BE2C (cell line): ENCODE results near the gene ZNF688.

Experiments
- DNase-seq: peaks from one replicate; pipeline ENCODE4 v3.0.0-alpha.2; 2020
- H3K27me3 ChIP-seq: fragments of 250-450 bp; sonication (Bioruptor Pico); 2 replicates; pipeline ENCODE4 v1.5.1; 2020; ENCODE audit warnings: mild to moderate bottlenecking
- H3K36me3 ChIP-seq: fragments of 250-450 bp; sonication (Bioruptor Pico); 2 replicates; pipeline ENCODE4 v1.5.1; 2020; ENCODE audit warnings: mild to moderate bottlenecking
- H3K4me1 ChIP-seq: fragments of 250-450 bp; sonication (Bioruptor Pico); 2 replicates; pipeline ENCODE4 v1.5.1; 2020
- H3K4me3 ChIP-seq: 2 replicates; pipeline ENCODE4 v1.5.1; 2011; ENCODE audit warnings: low read depth, low read length
- H3K9me3 ChIP-seq: fragments of 250-450 bp; sonication (Bioruptor Pico); 2 replicates; pipeline ENCODE4 v1.5.1; 2020
- TF ChIP-seq, protein P1 (sequence below): IDR thresholded peaks from 2 replicates; pipeline ENCODE4 v1.5.1; 2012; ENCODE audit warnings: mild to moderate bottlenecking, low read depth, low read length

Gene ZNF688

DNA sequence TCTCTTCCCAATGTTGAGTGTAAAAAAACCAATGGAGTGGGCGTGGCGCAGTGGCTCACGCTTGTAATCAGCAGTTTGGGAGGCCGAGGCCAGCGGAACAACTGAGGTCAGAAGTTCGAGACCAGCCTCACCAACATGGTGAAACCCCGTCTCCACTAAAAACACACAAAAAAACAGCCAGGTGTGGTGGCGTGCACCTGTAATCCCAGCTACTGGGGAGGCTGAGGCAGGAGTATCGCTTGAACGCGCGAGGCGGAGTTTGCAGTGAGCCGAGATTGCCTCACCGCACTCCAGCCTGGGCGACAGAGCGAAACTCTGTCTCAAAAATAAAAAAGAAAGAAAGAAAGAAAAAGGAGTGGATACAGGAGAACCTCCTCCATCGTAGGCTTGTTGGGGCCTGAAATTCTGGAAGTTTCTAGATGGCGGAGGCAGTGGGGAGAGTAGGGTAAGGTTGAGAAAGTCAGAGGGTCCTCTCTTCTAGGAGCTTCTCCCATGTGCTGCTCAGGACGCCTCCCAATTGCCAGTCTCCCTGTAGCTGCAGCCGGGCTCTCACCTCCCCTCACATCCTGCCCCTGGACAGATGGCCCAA is 12.6 kb downstream of the ZNF688 start:
- Histone ChIP-seq H3K4me1 (no peaks in the 10 kb centered on the region), H3K4me3 (peak overlapping the region; percentile 85), H3K27me3 (no peaks in the 10 kb centered on the region), H3K36me3 (peaks cover 17% of the 10 kb centered on the region), H3K9me3 (no peaks in the 10 kb centered on the region)
- peak; percentile 24 for DNase-seq
- TF ChIP-seq, protein P1, sequence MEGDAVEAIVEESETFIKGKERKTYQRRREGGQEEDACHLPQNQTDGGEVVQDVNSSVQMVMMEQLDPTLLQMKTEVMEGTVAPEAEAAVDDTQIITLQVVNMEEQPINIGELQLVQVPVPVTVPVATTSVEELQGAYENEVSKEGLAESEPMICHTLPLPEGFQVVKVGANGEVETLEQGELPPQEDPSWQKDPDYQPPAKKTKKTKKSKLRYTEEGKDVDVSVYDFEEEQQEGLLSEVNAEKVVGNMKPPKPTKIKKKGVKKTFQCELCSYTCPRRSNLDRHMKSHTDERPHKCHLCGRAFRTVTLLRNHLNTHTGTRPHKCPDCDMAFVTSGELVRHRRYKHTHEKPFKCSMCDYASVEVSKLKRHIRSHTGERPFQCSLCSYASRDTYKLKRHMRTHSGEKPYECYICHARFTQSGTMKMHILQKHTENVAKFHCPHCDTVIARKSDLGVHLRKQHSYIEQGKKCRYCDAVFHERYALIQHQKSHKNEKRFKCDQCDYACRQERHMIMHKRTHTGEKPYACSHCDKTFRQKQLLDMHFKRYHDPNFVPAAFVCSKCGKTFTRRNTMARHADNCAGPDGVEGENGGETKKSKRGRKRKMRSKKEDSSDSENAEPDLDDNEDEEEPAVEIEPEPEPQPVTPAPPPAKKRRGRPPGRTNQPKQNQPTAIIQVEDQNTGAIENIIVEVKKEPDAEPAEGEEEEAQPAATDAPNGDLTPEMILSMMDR: no peak

DNA sequence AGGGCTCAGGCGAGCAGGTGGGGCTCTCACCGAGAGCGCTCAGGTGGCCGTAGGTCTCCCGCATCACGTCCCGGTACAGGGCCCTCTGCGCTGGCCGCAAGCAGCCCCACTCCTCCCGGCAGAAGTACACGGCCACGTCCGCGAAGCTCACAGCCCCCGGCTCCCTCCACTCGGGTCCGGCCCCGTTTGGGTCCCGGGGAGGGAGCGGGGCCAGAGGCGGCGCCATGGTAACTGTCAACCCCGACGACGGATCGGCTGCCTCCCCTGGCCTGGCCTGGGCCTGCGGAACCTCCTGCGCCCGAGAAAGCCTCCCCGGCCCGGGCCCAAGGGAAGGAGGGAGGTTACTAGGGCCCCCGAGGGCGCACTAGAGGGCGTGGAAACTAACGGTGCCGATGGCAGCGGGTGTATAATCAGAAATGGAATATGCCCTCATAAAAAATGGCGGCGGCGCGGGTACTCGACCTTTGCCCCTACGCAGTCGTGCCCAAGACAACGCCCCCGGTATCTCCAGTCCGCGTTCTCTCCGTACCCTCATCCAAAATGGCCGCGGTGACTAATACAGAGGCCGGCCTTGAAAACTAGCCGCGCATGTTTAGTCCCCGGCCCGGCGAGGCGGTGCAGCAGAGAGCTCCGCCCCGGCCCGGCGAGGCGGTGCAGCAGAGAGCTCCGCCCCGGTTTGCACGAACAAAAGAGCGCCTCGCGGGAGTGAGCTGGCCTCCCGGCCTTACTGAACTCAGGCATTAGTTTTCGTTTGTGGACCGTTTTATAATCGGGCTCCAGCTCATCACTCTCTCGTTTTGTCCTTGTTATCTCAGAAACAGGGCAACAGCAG is 13.3 kb downstream of the ZNF688 start, which contains the start of gene ZNF764:
Gene ZNF764 (minus strand): TSS at position 418 of the 832 bp plus-strand sequence. CDS start 192 bp downstream, at position 226.
- peaks cover 19% of the 10 kb centered on the region for H3K36me3 ChIP-seq
- peak; percentile 96 for DNase-seq
- H3K9me3 ChIP-seq: no peaks in the 10 kb centered on the region
- no peaks in the 10 kb centered on the region for H3K4me1 ChIP-seq
- peak within 1 kb of the TSS; percentile 85 for H3K4me3 ChIP-seq
- H3K27me3 ChIP-seq: no peaks in the 10 kb centered on the region
- TF ChIP-seq, protein P1: no peak

DNA sequence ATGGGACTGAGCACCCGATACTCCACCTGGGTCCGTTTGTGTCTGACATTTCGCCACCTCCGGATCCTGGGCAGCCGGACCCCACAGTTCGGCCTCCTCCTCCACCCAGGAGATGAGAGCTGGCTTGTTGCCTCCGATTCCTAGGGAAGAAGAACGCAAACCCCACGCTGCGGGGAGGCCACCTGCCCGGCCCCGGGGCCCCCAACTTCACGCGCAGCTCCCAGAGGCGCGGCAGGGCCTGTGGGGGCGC is 13.9 kb downstream of the ZNF688 start:
- TF ChIP-seq, protein P1: no peak
- no peak for DNase-seq
- H3K36me3 ChIP-seq: peaks cover 23% of the 10 kb centered on the region
- H3K4me1 ChIP-seq: no peaks in the 10 kb centered on the region
- no peaks in the 10 kb centered on the region for H3K27me3 ChIP-seq
- H3K9me3 ChIP-seq: no peaks in the 10 kb centered on the region
- H3K4me3 ChIP-seq: peak overlapping the region; percentile 85

DNA sequence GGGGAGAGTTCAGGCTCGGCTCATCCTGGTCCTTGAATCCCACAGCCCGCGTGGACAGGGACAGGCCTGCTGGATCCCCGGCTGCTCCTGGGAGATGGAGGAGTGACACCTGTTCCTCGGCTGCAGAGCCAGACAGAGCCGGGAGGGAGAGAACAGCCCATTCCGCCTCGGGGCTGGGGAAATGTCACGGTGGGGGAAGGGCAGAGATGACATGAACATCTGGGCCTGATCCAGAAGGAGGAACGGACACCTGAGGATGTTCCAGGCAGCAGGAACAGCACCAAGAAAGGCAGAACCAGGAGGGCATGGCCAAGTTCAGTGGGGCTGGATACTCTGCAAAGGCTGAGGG is 15.4 kb downstream of the ZNF688 start:
- TF ChIP-seq, protein P1: no peak
- no peak overlapping the region for H3K4me3 ChIP-seq
- H3K9me3 ChIP-seq: no peaks in the 10 kb centered on the region
- DNase-seq: peak; percentile 36
- H3K36me3 ChIP-seq: peaks cover 23% of the 10 kb centered on the region
- no peaks in the 10 kb centered on the region for H3K27me3 ChIP-seq
- H3K4me1 ChIP-seq: no peaks in the 10 kb centered on the region

DNA sequence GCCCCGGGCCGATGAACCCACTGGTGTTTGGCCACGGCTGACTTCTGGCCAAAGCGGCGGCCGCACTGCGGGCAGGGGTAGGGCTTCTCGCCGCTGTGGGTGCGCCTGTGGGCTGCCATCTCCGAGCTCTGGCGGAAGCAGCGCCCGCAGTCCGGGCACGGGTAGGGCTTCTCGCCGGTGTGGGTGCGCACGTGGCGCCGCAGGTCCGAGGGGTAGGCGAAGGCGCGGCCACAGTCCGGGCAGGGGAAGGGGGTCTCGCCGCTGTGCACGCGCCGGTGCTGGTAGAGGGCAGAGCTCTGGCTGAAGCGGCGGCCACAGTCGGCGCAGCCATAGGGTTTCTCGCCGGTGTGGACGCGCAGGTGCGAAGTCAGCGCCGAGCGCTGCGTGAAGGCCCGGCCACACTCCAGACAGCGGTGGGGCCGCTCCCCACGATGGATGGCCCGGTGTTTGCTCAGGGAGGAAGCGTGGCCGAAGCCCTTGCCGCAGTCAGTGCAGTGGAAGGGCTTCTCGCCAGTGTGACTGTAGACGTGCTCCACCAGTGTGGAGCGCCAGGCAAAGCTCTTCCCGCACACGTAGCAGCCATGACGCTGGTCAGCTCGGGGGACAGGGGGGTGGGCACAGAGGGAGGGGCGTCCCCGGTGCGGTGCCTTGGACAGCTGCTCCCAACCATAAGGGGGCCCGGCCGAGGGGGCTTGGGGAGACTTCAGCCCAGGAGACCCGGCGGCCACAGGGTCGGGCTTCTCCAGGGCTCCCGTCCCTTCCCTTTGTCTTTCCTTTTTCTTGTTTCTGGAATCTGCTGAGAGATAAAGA is 16.0 kb downstream of the ZNF688 start:
- no peak overlapping the region for H3K4me3 ChIP-seq
- TF ChIP-seq, protein P1: no peak
- H3K27me3 ChIP-seq: no peaks in the 10 kb centered on the region
- H3K9me3 ChIP-seq: no peaks in the 10 kb centered on the region
- DNase-seq: no peak
- H3K4me1 ChIP-seq: no peaks in the 10 kb centered on the region
- peaks cover 23% of the 10 kb centered on the region for H3K36me3 ChIP-seq
